GM21515 (cell line): ENCODE data around the gene C2orf49.

ENCODE experiments used
- ATAC-seq: cut with Tn5 transposase; IDR thresholded peaks from one replicate; pipeline ENCODE4 v1.9.1; 2021; ENCODE audit not compliant: unreplicated experiment

Gene C2orf49

DNA sequence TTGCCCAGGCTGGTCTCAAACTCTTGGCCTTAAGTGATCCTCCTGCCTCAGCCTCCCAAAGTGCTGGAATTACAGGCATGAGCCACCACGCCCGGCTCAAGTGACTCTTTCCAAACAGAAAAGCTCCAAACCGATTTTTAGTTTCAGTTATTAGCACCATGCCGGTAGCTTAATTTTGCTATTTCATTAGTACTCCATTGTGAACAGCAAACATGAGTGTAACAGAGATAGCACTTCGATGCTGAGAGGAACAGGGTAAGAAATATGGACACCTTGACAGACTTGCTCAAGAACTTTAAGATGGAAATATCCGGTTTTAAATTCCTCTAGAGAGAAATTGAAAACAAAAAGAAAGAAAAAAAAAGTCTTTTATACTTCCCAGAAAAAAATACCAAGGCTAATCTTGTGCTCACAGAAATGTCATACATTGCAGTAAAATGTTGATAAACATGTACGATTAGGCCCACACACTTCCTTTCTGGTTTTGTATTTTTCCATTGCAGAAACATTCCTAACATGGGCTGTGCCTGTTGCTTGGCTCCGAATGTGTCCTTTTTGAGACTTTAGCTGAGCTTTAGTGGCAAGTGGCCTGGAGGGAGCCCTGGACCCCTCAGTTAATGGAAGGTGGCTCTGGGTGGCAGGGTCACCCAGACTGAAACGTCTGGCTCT lies 43.2 kb downstream of the C2orf49 start:
- ATAC-seq = no peak

DNA sequence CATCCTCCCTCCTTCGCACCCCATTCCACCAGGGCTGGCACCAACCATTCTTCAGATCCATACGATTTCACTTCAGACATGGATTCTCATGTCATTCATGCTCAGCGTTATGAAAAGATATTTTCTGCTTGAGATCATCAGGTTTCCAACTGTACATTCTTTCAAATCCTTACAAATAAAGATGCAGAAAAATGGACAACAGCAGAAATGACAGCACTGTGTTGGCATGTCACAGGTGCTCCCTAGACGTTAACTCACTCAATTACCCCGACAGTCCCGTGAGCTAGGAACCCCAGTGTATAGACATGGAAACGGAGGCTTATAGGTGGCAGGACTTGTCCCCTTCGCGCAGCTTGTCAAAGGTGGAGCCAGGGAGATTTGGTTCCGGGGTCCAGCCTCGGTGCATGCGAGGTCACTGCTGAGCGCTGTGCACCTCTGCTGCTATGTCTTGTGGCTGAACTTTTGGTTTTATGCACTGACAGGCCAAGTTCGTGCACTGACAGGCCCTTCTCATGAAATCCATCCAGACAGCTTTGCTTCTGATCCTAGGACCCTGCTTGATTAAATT lies 43.8 kb downstream of the C2orf49 start:
- ATAC-seq = no peak

DNA sequence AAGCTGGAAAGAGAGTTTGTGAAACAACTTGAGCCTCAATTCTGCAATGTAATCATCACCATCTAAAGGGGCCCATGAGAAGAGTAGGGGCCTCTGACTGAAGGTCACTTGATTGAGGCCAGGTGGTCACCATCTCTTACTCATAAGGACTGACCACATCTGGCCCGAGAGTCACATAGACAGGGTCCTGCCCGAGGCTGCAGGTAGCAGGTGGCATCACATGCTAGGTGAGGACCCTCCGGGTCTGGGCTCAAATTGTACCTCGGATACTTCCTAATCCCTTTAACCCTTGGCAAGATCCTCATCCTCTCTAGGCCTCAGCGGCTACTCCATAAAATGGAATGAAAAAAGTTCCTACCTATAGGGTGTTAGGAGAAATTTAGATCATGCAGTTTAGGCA lies 44.8 kb downstream of the C2orf49 start:
- no peak for ATAC-seq

DNA sequence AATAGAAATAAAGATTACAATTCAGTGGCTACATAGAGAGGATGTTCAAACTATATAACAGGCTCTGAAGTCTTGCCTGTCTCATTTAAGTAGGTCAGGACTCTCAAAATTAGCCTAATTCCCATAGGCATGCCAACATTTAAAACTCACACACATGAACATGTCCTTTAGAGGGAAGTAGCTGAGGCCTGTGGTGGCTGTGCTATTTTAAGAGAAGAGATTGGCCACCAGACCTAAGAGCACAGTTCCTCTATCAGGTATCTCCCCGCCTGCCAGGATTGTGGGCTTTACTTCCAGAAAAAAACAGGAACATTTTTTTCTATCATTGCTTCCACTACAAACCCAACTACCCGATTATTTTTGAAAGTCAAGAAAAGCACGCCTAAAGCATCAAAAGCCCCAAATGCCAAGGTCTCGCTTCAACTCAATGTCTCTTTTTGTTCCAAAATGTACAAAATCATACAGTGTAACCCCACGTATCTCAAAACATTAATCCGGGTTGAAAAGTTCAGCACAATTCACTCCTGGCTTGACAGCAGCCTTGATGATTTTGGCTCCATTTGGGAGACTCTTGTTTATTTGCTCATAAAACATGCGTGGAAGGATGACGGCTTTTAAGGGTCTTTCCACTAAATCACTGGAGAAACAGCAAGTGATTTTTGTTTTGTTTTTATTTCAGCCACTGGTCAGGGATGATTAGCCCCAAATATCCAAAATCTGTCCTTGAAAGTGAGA lies 46.3 kb downstream of the C2orf49 start:
- ATAC-seq = no peak

DNA sequence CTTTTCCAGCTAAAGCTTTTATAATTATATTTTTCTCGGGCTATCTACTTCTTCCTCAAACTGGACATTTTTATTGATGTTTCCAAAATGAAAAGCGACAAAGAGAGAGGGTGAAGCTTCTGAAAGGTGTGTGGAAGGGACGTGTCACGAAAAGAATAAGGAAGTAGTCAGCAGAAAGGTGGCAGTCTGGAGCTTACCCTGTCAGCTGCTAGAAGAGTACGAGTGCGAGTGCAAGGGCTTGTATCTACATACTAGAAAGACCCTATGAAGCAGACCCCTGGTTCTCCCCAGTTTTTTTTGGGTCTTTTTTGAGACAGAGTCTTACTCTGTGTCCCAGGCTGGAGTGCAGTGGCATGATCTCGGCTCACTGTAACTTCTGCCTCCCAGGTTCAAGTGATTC lies 46.9 kb downstream of the C2orf49 start:
- ATAC-seq = no peak

DNA sequence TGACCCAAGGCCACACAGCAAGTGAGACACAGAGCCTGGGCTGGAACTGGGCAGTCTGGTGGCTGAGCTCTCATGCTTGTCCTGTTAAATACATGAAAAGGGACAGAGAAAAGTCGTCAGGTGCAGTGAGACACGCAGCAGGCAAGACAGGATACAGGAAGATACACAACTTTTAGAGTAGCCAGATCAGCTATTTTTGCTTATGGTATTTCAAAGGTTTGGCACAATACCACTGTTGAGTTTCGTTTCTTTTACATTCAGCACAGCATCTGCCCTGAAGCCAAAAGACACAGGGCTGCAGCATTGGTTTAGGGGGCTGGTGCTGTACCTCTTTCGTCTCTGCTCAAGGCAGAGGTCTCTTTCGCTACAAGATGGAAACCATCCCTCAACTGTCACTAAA lies 47.5 kb downstream of the C2orf49 start:
- ATAC-seq = no peak

DNA sequence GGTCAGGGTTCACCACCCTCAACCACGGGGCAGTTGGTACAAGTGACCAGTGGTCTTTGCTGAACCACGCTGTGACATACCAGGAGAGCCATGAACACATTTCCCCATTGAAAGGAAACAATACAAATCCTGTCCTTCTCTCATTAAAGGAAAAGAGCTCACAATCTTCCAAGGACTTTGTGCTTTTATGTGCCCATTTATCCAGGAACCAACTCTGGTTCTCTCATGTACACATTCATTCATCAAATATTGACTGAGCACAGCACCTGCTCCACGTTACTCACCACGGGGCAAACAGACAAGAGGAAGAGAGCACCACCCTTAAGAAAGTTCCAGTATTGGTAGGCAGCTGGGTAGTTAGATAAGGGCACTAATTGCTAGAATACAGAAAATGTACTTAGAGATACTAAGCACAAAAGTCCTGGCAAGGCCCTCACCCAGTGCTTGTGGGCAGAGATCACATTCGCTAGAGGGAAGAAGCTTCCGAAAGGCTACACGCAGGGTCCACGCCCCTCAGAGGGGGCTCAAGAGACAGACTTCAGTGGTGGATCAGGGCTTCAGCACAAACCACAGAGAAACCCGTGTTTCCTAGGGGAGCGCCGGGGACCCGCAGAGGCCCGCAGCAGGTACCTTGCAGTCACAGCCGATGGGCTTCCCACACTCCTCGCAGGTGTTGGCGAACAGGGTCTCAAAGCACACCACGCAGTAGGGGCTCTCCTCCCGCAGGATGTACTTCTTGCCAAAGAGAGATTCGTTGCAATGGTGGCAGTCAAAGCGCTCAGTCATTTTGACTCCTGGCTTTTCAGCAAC lies 48.6 kb downstream of the C2orf49 start:
- no peak for ATAC-seq

DNA sequence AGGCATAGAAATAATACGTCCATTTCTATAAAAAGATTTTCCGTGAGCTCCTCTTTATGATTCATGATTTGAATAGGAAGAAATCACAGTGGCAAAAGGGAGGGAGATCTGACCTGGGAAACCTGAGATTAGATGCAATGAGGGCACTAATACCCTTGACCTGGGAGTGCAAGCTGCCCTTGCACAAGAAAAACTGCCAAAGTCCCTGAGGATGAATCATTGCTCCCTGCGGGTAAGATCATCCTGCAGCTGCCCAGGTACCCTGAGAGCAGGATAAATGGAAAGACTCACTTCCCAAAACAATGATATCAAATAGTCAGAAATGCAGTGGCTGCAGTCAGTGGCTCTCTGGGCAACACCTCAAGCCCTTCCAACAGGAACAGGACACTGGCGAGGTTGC lies 49.9 kb downstream of the C2orf49 start:
- ATAC-seq = no peak

DNA sequence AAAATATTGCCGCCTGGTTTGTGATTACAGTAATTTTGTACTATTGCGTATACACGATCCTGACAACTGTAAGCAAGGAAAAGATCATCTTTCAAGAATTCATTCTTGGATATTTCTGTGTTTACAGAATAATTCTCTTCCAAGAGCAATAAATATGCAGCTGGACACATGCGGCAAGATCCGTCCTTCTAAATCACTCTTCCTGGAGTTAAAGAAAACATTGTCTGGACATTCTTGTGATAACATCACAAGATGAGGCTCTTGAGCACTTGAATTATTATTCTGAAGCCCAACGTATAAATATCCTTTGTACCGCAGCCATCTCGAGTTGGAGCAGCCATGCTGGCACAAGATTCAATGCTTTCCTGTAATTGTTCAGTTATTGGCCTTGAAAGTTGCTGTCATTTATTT lies 51.6 kb downstream of the C2orf49 start:
- no peak for ATAC-seq

DNA sequence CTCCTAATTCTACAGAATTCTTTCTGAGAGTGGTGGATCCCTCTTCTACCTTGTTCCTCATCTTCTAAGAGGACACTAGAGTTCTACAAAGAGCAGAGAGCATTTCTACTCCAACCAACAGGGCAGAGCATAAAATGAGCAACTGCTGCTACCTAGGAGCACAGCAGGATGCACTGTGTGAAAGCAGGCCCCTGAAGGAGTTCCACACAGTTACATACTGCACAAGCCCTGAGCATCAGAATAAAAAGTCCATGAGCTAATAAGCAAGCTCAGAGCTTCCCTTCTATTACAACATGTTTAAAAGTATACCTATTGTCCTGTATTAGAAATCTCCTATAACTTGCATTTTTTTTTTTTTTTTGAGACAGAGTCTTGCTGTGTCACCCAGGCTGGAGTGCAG lies 53.1 kb downstream of the C2orf49 start:
- ATAC-seq = no peak

DNA sequence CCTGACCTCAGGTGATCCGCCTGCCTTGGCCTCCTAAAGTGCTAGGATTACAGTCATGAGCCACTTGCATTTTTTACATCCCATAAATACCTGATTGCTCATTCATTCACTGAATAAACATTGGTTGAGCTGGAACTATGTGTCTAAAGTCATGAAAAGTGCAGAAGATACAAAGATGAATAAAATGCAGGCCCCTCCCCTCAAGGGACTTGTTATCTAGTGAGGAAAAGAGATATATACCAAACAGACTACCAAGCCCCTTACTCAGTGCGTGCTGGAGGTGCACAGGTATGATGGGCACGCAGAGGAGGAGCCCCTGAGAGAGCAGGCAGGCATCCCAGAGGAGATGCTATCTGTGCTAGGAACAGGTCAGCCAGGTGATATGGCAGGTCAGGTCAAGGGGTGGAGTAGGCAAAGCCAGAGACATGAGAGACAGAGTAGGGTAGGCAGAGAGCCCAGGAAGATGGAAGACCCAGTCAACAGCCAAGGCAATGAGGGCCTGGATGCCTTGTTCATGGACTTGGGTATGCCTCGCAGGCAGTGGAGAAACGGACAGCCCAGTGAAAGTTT lies 53.8 kb downstream of the C2orf49 start:
- no peak for ATAC-seq

DNA sequence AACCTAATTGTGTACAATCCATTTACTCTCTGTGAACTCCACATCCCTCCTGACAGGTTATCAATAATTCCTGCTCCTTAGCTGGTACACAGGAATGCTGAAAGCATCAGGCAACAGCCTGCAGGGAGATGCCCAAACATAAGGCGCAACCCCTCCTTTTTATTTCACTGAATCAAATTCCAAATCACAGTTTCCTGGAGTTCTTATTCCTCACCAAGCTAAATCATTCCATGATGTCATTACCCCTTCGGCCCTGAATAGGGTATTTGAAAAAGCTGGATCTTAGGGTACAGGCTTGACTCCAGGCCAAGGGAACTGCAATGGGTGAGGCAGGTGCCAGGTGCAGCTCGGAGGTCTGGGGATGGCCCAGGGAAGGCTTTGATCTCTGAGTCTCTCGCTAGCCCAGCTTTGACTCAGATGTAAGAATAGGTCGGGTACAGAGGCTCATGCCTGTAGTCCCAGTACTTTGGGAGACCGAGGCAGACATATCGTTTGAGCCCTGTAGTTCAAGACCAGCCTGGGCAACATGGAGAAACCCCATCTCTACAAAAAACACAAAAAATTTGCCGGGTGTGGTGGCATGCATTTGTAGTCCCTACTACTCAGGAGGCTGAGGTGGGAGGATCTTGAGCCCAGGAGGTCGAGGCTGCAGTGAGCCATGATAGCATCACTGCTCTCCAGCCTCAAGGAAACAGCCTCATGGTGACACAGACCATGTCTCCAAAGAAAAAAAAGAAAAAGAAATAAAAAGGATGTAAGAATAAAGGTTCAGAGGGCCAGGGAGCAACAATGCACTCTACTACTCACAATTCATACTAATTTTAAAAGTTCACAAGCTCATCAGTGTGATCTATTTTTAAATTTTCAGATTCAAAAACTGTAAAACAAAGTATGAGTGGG lies 54.7 kb downstream of the C2orf49 start:
- ATAC-seq = no peak

DNA sequence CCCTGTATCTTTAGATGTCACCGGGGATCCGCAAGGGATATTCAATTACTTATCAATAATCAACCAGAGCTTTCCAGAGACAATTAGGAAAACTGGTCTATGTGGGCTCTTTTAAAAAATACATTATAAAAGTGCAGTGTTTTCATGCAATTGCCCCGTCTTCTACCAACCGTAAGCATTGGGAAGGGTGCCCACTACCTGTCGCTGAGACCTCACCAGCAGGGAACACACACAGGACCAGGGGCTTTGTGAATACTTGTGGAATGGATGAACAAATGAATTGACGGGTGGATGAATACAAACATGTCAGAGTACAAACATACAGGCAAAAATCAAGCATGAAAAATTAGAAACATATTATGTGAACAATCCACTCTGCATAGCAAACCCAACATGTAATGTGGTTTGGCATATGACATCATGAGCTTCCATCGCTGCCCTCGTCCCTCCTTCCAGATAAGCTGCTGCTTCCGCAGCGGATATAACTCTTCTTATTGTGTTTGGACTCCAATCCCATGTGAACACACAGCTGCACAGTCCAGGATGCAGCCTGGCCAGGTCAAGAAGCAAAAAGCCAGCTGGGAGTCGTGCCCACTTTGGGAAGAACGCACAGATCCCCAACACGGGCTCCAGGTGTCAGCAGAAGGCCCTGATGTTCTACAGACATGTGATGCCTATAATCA lies 56.2 kb downstream of the C2orf49 start:
- ATAC-seq = no peak

DNA sequence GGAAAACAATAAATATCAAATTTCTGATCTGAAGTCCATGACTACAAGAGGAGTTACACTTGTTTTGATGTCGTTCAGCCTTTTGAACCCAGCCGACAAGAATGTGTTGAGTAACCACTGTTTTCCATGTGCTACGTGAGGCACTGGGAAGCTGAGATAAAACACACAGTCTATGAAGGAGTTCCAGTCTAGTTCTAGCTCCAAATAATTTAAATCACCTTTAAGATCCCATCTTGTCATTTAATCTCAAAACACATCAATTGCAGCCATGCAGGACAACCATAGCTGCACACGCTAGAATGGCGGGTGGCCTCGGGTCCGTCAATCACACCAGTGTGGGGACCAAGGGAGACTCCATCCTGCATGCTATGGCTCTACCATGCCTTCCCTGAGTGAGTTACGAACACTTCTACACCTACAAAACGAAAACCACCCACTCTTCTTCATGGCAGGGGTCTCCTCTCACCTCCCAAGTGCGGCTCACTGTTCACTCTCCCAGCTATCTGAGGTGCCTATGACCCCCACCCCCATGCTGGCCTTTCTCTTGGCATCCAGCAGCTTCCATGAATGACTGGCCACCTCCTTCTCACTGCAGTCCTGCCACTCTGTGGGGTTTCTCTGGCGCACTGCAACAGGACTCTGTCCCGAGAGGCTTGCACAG lies 57.7 kb downstream of the C2orf49 start:
- no peak for ATAC-seq

DNA sequence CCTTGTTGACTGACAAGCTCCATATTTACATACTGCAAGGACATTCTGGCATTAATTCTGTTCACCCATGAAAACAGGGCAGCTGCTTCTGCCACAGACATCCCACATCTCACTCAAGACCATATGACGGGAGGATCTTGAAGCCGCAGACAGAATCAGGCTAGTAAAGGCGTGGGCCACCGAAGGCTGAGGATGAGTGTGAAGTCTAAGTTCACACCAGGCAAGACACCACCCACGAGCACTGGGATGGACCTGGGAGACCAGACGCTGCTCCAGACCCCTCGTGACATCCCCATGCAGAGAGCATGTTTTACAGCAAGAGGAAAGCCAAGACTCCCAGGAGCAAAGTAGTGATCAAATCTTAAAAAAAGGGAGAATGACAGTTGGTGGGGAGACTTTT lies 58.4 kb downstream of the C2orf49 start:
- no peak for ATAC-seq

DNA sequence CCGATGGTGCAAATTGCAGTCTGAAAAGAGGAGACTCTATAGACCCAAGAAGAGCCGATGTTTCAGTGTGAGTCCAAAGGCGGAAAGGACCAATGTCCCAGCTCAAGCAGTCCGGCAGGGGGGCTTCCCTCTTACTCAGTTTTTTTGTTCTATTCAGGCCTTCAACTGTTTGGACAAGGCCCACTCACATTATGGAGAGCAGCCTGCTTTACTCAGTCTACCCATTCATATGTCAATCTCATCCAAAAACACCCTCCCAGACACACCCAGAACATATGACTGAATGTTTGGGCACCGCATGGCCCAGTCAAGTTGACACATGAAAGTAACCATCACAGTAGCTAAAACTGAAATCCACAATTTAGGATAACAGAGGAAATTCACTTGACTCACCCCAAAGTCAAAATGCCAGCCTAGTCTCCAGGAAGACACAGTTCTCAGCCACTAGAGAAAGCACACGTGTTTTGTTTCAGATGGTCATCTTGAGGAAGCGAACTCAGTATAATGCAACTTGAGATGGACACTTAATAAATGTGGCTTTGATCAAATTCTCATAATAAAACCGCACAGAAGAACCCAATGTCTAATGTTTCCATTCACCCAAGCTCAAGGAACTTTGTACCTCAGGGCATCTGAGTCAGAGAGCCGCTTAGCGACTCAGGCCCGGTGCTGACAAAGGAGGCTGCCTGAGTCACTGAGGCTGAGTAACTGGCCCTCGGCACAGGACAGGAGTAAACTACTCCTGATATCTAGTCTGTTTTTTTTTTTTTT lies 59.1 kb downstream of the C2orf49 start:
- no peak for ATAC-seq

DNA sequence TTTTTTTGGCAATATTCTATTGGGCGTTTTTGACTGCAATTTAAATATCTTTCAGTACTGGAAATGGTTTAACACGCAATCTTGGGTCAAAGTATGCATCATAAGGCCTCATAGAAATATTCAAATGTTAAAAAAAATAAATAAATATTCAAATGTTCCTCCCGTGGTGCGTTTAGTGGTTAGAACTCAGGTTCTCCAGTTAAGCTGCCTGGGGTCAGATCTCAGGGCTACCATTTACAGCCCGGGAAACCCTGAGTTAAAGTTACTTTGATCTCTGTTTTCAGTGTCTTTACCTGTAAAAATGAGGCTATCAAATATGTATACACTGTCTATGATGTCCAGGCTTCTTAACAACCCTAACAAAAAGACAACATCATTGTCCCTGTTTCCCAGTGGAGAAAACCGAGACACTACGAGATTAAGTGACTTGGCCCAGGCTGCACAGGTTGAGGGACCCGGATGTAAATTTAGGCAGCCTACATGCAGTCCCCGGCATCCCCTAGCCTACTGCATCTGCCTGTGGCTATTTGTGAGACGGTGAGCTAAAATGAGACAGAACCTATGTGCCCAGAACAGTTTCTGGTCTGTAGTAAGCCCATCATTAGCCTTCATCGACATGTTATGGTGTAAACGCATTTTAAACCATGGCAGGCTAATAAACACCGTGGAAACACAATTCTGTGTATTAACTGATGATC lies 59.8 kb downstream of the C2orf49 start:
- no peak for ATAC-seq

DNA sequence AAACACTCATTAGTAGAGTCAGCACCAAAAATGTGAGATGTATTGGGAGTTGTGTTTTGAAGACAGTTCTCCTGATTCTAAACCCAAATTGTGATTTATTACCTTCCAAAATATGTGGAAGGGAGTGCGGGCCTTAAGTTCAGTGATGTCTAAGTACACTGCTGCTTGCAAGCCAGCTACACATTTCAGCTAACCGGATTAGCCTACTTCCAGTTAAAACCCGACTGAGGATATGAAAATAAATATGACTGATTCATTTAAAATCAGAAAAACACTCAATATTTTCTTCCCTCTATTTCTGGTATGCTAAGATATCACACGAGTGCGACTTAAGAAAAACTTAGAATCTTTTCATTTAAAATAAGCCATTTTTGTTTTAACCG lies 60.6 kb downstream of the C2orf49 start:
- no peak for ATAC-seq
